ENCODE measurements around the gene LSM3.
A peak's percentile ranks its signal among the peaks of the same experiment; 100 is the strongest.

Gene LSM3

DNA sequence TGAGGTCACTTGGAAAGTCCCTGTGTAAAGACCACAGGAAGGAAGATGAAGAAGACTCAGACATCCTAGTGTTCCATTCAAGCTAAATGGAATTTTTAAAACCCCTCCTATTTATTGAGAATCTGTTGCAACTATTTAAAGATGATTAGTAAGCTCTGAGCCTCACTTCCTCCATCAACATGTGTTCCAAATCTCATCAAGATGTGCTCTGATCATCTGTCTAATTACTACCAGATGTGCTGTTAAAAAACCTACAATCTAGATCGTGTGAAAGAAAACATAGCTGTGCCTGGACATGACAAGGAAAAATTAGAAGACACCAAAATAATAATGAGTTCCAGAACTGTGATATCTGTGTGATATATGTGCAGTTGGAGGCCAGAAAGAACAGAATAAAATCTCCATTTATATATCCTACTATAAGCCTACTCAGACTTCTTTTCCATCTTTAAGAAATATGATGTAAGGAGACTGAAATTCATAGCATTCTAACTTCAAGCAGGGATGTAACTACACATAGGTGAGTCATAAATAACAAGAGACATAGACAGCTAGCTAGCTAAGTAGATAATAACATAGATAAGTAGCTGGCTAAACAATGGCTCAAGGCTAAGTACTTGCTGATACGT is 8.0 kb upstream of the LSM3 start:
- no peaks in the 10 kb centered on the region for H3K9me3 Mint-ChIP-seq
- no peaks in the 10 kb centered on the region for H3K27me3 Mint-ChIP-seq
- H3K4me3 Mint-ChIP-seq = no peak overlapping the region
- ATAC-seq (replicated peaks; ENCODE audit: extremely low read depth, poor library complexity, severe bottlenecking) (no peak), DNase-seq (ENCODE audit: low spot score in 2 of 2) (no peak)
- H3K4me1 Mint-ChIP-seq = peaks cover 42% of the 10 kb centered on the region
- H3K36me3 Mint-ChIP-seq (ENCODE audit: insufficient read depth) = peaks cover 59% of the 10 kb centered on the region
- no peak overlapping the region for H3K27ac Mint-ChIP-seq (ENCODE audit: low read depth)

DNA sequence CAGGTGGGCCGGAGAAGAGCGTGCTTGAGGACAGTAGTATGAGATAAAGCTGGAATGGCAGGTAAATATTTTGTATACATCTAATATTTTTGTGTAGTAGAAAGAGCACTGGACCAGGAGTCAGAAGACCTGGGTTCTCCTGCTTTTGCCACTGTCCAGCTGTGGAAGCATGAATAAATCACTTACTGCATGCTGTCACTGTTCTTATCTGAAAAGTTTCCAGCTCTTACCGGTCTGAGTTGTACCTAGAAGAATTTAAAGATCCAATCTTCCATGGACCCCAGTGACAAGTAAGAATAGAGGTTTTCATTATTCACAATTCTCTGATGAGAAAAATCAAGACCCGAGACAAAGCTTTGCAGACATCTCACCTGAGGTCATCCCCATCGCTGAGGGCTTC is 6.1 kb upstream of the LSM3 start:
- Mint-ChIP-seq H3K4me1 (peaks cover 52% of the 10 kb centered on the region), H3K9me3 (no peaks in the 10 kb centered on the region), H3K36me3 (ENCODE audit: insufficient read depth) (peaks cover 53% of the 10 kb centered on the region), H3K27ac (ENCODE audit: low read depth) (peak overlapping the region; percentile 76), H3K4me3 (no peak overlapping the region), H3K27me3 (no peaks in the 10 kb centered on the region)
- DNase-seq (ENCODE audit: low spot score in 2 of 2) (no peak), ATAC-seq (replicated peaks; ENCODE audit: extremely low read depth, poor library complexity, severe bottlenecking) (no peak)

GRCh38 chr3:14174483-14174882 is 4.1 kb upstream of the LSM3 start:
- Mint-ChIP-seq H3K27me3 (no peaks in the 10 kb centered on the region), H3K4me1 (peaks cover 70% of the 10 kb centered on the region), H3K36me3 (ENCODE audit: insufficient read depth) (peaks cover 55% of the 10 kb centered on the region), H3K9me3 (no peaks in the 10 kb centered on the region), H3K27ac (ENCODE audit: low read depth) (peak overlapping the region; percentile 100), H3K4me3 (no peak overlapping the region)
- no peak for ATAC-seq (replicated peaks; ENCODE audit: extremely low read depth, poor library complexity, severe bottlenecking)
- DNase-seq (ENCODE audit: low spot score in 2 of 2) = no peak

- Mint-ChIP-seq H3K27ac (ENCODE audit: low read depth) (peak overlapping the region; percentile 100), H3K4me3 (peak overlapping the region; percentile 67), H3K9me3 (no peaks in the 10 kb centered on the region), H3K4me1 (peaks cover 73% of the 10 kb centered on the region), H3K36me3 (ENCODE audit: insufficient read depth) (peaks cover 48% of the 10 kb centered on the region), H3K27me3 (no peaks in the 10 kb centered on the region)
- ATAC-seq (replicated peaks; ENCODE audit: extremely low read depth, poor library complexity, severe bottlenecking) (peak; percentile 63), DNase-seq (ENCODE audit: low spot score in 2 of 2) (peak in 1 of 2 donors; percentile 64)
Measured at GRCh38 chr3:14175383-14176037, 3.1 kb upstream of the LSM3 start.

DNA sequence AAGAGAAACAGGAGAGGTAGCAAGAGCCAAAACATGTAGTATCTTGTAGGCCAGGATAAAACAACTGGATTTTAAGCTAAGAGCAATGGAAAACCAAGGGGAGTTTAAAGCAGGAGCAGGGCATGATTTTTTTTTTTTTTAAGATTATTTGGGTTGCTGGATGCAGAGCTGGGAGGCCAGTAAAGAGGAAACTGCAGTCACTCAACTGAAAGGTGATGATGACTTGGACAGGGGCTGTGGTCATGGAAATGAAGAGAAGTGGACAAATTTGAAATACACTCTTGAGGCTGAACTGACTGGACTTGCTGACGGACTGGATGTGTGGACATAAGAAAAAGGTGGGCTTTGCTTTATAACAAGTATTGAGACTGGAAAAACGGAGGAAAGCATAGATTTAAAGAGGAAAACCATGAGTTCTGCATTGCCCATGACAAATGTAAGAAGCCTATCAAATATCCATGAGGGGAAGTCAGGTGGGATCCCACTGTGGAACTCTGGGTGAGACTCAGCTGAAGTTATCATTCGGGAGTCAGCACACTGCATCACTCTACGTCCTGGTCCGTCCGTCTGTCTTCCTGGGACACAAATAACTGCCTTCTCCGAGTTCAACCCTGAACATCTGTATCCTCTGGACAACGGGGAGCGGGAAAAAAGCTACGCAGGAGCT is 904 bp upstream of the LSM3 start:
- H3K36me3 Mint-ChIP-seq (ENCODE audit: insufficient read depth) = peaks cover 41% of the 10 kb centered on the region
- peaks cover 69% of the 10 kb centered on the region for H3K4me1 Mint-ChIP-seq
- H3K9me3 Mint-ChIP-seq = no peaks in the 10 kb centered on the region
- ATAC-seq (replicated peaks; ENCODE audit: extremely low read depth, poor library complexity, severe bottlenecking) (peak; percentile 5), DNase-seq (ENCODE audit: low spot score in 2 of 2) (no peak)
- peak overlapping the region; percentile 95 for H3K4me3 Mint-ChIP-seq
- peak overlapping the region; percentile 100 for H3K27ac Mint-ChIP-seq (ENCODE audit: low read depth)
- no peaks in the 10 kb centered on the region for H3K27me3 Mint-ChIP-seq

DNA sequence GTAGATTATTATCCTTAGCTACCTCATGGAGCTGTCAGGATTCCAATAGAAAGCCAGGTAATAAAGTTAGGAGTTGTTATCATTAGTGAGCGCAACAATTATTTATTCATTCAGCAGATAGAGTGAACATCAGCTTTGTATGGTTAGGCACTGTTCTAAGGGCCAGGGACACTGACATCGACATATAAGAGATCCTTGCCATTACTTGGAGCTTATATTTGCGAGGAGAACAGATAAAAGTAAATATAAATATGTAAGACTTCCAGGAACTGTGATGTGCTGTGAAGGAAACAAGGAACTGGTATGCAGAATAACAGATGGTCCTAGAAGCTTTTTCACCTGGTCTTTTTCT is 473 bp downstream of the LSM3 start:
- peak overlapping the region; percentile 95 for H3K4me3 Mint-ChIP-seq
- H3K4me1 Mint-ChIP-seq = peaks cover 71% of the 10 kb centered on the region
- peaks cover 48% of the 10 kb centered on the region for H3K36me3 Mint-ChIP-seq (ENCODE audit: insufficient read depth)
- no peaks in the 10 kb centered on the region for H3K9me3 Mint-ChIP-seq
- H3K27me3 Mint-ChIP-seq = no peaks in the 10 kb centered on the region
- peak overlapping the region; percentile 100 for H3K27ac Mint-ChIP-seq (ENCODE audit: low read depth)
- ATAC-seq (replicated peaks; ENCODE audit: extremely low read depth, poor library complexity, severe bottlenecking) = no peak
- DNase-seq (ENCODE audit: low spot score in 2 of 2) = no peak

DNA sequence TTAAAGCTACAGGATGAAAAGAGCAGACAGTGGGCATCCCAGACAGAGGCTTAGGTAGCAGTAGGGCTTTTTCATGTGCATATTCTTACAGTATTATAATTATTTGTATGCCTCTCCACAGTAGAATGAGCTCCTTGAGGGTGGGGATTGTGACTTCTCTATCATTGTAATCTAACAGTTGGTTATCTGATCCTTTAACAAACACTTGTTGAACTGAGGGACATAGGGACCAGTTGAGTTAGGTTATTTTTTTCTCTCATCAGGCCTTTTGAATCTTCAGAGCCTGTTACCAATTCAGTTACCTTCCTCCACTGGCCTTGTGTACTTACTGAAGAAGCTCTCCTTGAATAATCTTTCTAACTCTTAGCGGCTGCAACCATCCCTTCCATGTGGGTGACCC is 1.2 kb downstream of the LSM3 start:
- DNase-seq (ENCODE audit: low spot score in 2 of 2) (no peak), ATAC-seq (replicated peaks; ENCODE audit: extremely low read depth, poor library complexity, severe bottlenecking) (no peak)
- H3K27ac Mint-ChIP-seq (ENCODE audit: low read depth) = peak overlapping the region; percentile 100
- peaks cover 50% of the 10 kb centered on the region for H3K36me3 Mint-ChIP-seq (ENCODE audit: insufficient read depth)
- H3K27me3 Mint-ChIP-seq = no peaks in the 10 kb centered on the region
- peaks cover 65% of the 10 kb centered on the region for H3K4me1 Mint-ChIP-seq
- H3K4me3 Mint-ChIP-seq = peak overlapping the region; percentile 95
- H3K9me3 Mint-ChIP-seq = no peaks in the 10 kb centered on the region

DNA sequence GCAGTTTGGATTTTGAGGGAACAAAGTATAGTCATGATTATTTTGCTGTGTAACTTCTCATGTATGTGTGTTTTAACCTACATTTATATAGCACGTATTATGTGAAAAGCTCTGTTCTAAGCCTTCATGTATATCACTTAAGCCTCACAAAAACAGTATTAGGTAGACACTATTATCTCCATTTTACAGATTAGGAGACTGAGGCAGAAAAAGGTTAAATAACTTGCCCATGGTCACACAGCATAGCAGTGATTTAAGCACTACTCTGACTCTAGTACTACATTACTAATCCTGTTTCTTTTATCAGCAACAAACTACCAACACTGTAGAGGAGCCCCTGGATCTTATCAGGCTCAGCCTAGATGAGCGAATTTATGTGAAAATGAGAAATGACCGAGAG is 2.6 kb downstream of the LSM3 start:
- Mint-ChIP-seq H3K27ac (ENCODE audit: low read depth) (no peak overlapping the region), H3K27me3 (no peaks in the 10 kb centered on the region), H3K9me3 (no peaks in the 10 kb centered on the region), H3K4me1 (peaks cover 50% of the 10 kb centered on the region), H3K4me3 (no peak overlapping the region), H3K36me3 (ENCODE audit: insufficient read depth) (peaks cover 55% of the 10 kb centered on the region)
- no peak for ATAC-seq (replicated peaks; ENCODE audit: extremely low read depth, poor library complexity, severe bottlenecking)
- no peak for DNase-seq (ENCODE audit: low spot score in 2 of 2)

- DNase-seq (ENCODE audit: low spot score in 2 of 2) = no peak
- H3K36me3 Mint-ChIP-seq (ENCODE audit: insufficient read depth) = peaks cover 57% of the 10 kb centered on the region
- H3K27me3 Mint-ChIP-seq = no peaks in the 10 kb centered on the region
- no peak overlapping the region for H3K4me3 Mint-ChIP-seq
- H3K9me3 Mint-ChIP-seq = no peaks in the 10 kb centered on the region
- no peak for ATAC-seq (replicated peaks; ENCODE audit: extremely low read depth, poor library complexity, severe bottlenecking)
- peaks cover 45% of the 10 kb centered on the region for H3K4me1 Mint-ChIP-seq
- H3K27ac Mint-ChIP-seq (ENCODE audit: low read depth) = no peak overlapping the region
Measured at GRCh38 chr3:14183015-14183577, 4.5 kb downstream of the LSM3 start.

DNA sequence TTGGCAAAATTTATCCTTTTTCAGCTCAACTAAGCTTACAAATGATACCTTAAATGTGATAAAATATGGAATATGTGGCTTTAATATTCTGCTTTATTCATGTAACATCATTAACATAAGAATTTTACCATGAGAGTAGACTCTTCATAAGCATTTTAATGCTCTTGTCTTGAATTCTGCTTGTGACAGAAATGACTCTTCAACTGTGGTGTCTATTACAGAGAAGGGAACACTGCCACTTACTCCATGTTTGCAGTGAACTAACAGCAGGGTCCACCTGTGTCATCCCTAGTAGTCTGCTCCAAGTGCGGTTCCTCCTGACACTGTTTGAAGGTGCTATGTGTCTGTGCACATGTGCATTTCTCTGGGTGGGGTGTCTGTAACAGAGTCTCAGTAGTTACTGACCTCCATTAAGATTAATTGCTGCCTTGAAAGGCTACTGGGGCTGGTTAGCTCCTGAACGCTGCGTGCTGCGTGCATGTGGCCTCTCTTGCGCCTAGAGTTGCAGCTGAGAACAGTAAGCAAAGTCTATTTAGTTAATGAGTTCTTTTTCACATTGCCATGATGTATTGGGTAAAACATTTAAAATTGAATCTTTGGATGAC is 8.3 kb downstream of the LSM3 start:
- ATAC-seq (replicated peaks; ENCODE audit: extremely low read depth, poor library complexity, severe bottlenecking) = no peak
- peaks cover 47% of the 10 kb centered on the region for H3K36me3 Mint-ChIP-seq (ENCODE audit: insufficient read depth)
- H3K9me3 Mint-ChIP-seq = no peaks in the 10 kb centered on the region
- H3K27ac Mint-ChIP-seq (ENCODE audit: low read depth) = no peak overlapping the region
- no peaks in the 10 kb centered on the region for H3K27me3 Mint-ChIP-seq
- peaks cover 61% of the 10 kb centered on the region for H3K4me1 Mint-ChIP-seq
- no peak for DNase-seq (ENCODE audit: low spot score in 2 of 2)
- no peak overlapping the region for H3K4me3 Mint-ChIP-seq

- Mint-ChIP-seq H3K27me3 (no peaks in the 10 kb centered on the region), H3K9me3 (no peaks in the 10 kb centered on the region), H3K27ac (ENCODE audit: low read depth) (no peak overlapping the region), H3K4me3 (no peak overlapping the region), H3K4me1 (peaks cover 63% of the 10 kb centered on the region), H3K36me3 (ENCODE audit: insufficient read depth) (peaks cover 37% of the 10 kb centered on the region)
- ATAC-seq (replicated peaks; ENCODE audit: extremely low read depth, poor library complexity, severe bottlenecking) (no peak), DNase-seq (ENCODE audit: low spot score in 2 of 2) (no peak)
Measured at GRCh38 chr3:14188041-14188754, 9.6 kb downstream of the LSM3 start.

DNA sequence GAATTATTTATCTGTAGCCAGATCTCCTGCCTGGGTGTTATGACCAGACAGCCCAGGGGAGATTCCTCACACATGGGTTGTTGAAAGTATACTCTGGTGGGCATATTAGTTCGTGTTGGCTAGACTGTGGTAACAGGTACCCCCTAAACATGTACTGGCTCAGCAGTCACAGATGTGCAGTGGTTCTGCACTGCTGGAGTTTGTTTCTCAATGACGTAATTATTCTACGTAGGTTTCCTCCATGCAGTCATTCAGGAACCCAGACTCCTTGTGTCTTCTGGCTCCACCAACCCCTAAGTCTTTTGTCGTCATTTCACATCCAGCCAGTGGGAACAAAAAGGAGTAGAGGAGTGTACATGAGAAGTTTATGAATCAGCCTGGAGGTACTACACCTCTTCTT is 16.2 kb downstream of the LSM3 start:
- H3K27ac Mint-ChIP-seq (ENCODE audit: low read depth) = no peak overlapping the region
- peaks cover 31% of the 10 kb centered on the region for H3K36me3 Mint-ChIP-seq (ENCODE audit: insufficient read depth)
- ATAC-seq (replicated peaks; ENCODE audit: extremely low read depth, poor library complexity, severe bottlenecking) = no peak

More for the DNA sequence above, 16.2 kb downstream of the LSM3 start:
- H3K4me3 Mint-ChIP-seq = no peak overlapping the region
- no peaks in the 10 kb centered on the region for H3K9me3 Mint-ChIP-seq
- DNase-seq (ENCODE audit: low spot score in 2 of 2) = no peak
- peaks cover 43% of the 10 kb centered on the region for H3K4me1 Mint-ChIP-seq
- H3K27me3 Mint-ChIP-seq = no peaks in the 10 kb centered on the region
